H1 (cell line): ENCODE measurements around the gene S100A12. TPM values are rescaled to one million over a fixed set of nuclear protein-coding genes. Genes with fewer than 3 reads are reported as not detected.

Experiments used
- BACH1 ChIP-seq: IDR thresholded peaks from 2 replicates; pipeline ENCODE4 v1.6.1; 2012; ENCODE audit warnings: low read length, improper control_type of control experiment
- EP300 ChIP-seq, 2 experiments: IDR thresholded peaks; 1 replicate in 1 of 2; 2 replicates in 1 of 2; pipeline ENCODE4 v1.6.1; 2011 to 2012; ENCODE audit warnings: low read depth in 2 of 2, low read length in 2 of 2, mild to moderate bottlenecking in 2 of 2, borderline replicate concordance in 1 of 2, inconsistent platforms in 1 of 2, moderate library complexity in 1 of 2
- HDAC6 ChIP-seq: IDR thresholded peaks from one replicate; pipeline ENCODE4 v1.7.1; 2012; ENCODE audit warnings: low read depth, mild to moderate bottlenecking, inconsistent platforms, low read length, moderate library complexity
- NANOG ChIP-seq: IDR thresholded peaks from 2 replicates; pipeline ENCODE4 v1.6.1; 2011; ENCODE audit warnings: low read length, low read depth, mild to moderate bottlenecking, inconsistent platforms; ENCODE audit not compliant: insufficient read depth, poor library complexity, severe bottlenecking
- NRF1 ChIP-seq: IDR thresholded peaks from 2 replicates; pipeline ENCODE4 v1.6.1; 2011; ENCODE audit warnings: mild to moderate bottlenecking, low read depth, low read length, improper control_type of control experiment
- SP1 ChIP-seq: IDR thresholded peaks from 2 replicates; pipeline ENCODE4 v1.6.1; 2011; ENCODE audit warnings: low read depth, low read length
- SUZ12 ChIP-seq: fragments of 200-600 bp; sonication (generic); IDR thresholded peaks from 2 replicates; pipeline ENCODE4 v1.6.1; 2012; ENCODE audit warnings: mild to moderate bottlenecking, inconsistent platforms, low read length, moderate library complexity, mixed read lengths
- TAF7 ChIP-seq: optimal IDR thresholded peaks from 2 replicates; pipeline ENCODE3; 2011; ENCODE audit warnings: low read depth, mild to moderate bottlenecking, inconsistent platforms, low read length, moderate library complexity, borderline replicate concordance
- USF2 ChIP-seq: IDR thresholded peaks from 2 replicates; pipeline ENCODE4 v1.6.1; 2011; ENCODE audit warnings: low read length, improper control_type of control experiment
- polyA plus RNA-seq, 7 experiments: library from polyadenylated mRNA; depleted of rRNA in 3 of 7; stranded (reverse) in 5 of 7; unstranded in 2 of 7; fragments of >200 nt in 5 of 7; fragments of 200-250 nt in 2 of 7; gene quantifications; 1 replicate in 5 of 7; 2 replicates in 1 of 7; 4 replicates in 1 of 7; pipeline versions ENCODE4 v1.2.1 to v1.2.3, GENCODE V29; 2011 to 2013; ENCODE audit warnings: missing spikeins in 2 of 7, mixed read lengths in 2 of 7
- total RNA-seq: library from RNA; stranded (reverse); fragmentation: NEBNext Ultra II Directional; extraction: Animal tissue kit (Norgen Biotek cat#: 25700); gene quantifications from 2 replicates; pipeline ENCODE4 v1.2.1, GENCODE V29; 2021

The S100A12 gene
- total and polyA plus RNA-seq, 2 of the 8 experiments (the other 6 are each of a cell fraction or from before 2014, with no cell fraction given) = not detected

- no peak for TF ChIP-seq EP300 (IDR thresholded peaks at IDR 0.05; ENCODE audit: borderline replicate concordance in 1 of 2, low read depth in 2 of 2, low read length in 2 of 2)
- TF ChIP-seq NANOG = no peak
- TF ChIP-seq HDAC6 = no peak
- no peak for TF ChIP-seq USF2
- no peak for TF ChIP-seq SP1
- no peak for TF ChIP-seq SUZ12
- no peak for TF ChIP-seq TAF7
- TF ChIP-seq BACH1 = no peak
- no peak for TF ChIP-seq NRF1
Observed at GRCh38 chr1:153392258-153392657, 16.8 kb upstream of the S100A12 start (continued).
